AG04449 (cell line): ENCODE results near the gene NAGPA.
A peak's percentile ranks its signal among the peaks of the same experiment; 100 is the strongest.

Experiments
- CTCF ChIA-PET: fragments of 350-600 bp; formaldehyde crosslinking; extraction: SDS; loops from one replicate; lab custom pipeline; 2021; ENCODE audit warnings: antibody characterized with exemption; lab: Yijun Ruan, JAX
- POLR2A ChIA-PET: fragments of 400-600, 350-600 bp; formaldehyde crosslinking; extraction: SDS; loops from one replicate; lab custom pipeline; 2020; ENCODE audit warnings: antibody characterized with exemption, inconsistent platforms; lab: Yijun Ruan, JAX
- DNase-seq: peaks from one replicate; pipeline ENCODE4 v3.0.0-alpha.2; 2010; ENCODE audit warnings: low read depth, low spot score
- H3K4me3 ChIP-seq: 2 replicates; pipeline ENCODE4 v1.5.1; 2011; ENCODE audit warnings: low read depth, mild to moderate bottlenecking, control low read depth, low read length
- CTCF ChIP-seq: IDR thresholded peaks from one replicate; pipeline ENCODE4 v1.5.1; 2011; ENCODE audit warnings: mild to moderate bottlenecking, moderate library complexity, low read length, control low read depth, inconsistent platforms; ENCODE audit not compliant: insufficient read depth; ENCODE audit errors: missing control alignments

NAGPA gene

DNA sequence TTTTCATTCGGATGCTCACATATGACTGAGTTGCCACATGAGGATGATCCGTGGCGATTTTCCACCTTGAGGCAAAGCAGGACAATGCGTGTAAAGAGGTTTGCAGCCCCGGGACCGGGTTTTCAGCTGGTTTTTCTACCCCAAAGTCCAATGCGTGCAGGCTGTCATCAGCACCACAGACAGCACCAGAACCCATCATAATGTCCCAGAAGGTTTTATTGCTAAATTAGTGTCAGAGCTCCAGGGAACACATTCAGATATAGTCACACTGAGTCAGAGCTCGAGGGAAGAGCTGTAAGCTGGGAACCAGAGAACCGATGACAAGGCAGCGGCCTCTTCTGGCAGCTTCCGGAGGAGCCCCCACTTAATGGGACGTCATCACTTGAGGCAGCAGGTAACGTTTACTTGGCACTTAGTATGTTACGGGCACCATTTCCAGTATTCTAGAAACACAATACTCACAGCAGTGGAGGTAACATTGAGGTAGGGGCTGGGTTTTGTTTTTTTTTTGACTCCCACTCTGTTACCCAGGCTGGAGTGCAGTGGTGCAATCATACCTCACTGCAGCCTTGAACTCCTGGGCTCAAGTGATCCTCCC is 8.9 kb upstream of the NAGPA start:
- CTCF ChIA-PET, result interaction anchor here (0.9 to 1.9 kb wide), 4 partner anchors 9 to 24 kb away, joined by 3 to 6 read pairs (median 4); partner anchors contain the start of gene NAGPA
- POLR2A ChIA-PET, result no interaction called here
- TF ChIP-seq CTCF, result no peak
- no peak overlapping the region for H3K4me3 ChIP-seq
- DNase-seq, result no peak

DNA sequence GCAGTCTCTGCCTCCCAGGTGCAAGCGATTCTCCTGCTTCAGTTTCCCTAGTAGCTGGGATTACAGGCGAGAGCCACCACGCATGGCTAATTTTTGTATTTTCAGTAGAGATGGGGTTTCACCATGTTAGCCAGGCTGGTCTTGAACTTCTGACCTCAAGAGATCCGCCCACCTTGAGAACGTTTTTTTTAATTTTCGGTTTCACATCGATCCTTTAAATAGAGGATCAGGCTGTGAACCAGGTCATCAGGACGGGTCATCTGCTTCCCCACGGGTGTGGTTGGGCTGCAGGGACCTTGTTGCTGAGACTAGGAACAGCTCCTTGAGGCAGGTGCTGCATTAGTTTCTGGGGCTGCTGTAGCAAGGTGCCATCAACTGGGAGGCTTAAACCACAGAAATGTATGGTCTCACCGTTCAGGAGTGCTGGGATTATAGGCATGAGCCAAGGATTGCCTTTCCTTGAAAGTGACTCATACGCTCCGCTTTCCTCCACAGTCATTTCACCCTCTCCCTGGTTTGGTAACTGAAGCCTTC is 7.9 kb upstream of the NAGPA start:
- POLR2A ChIA-PET, result no interaction called here
- no peak for TF ChIP-seq CTCF
- DNase-seq, result peak; percentile 17
- no peak overlapping the region for H3K4me3 ChIP-seq
- CTCF ChIA-PET, result interaction anchor here (1.3 to 1.9 kb wide), 2 partner anchors 8 to 23 kb away, joined by 3 to 6 read pairs; partner anchors contain the start of gene NAGPA

DNA sequence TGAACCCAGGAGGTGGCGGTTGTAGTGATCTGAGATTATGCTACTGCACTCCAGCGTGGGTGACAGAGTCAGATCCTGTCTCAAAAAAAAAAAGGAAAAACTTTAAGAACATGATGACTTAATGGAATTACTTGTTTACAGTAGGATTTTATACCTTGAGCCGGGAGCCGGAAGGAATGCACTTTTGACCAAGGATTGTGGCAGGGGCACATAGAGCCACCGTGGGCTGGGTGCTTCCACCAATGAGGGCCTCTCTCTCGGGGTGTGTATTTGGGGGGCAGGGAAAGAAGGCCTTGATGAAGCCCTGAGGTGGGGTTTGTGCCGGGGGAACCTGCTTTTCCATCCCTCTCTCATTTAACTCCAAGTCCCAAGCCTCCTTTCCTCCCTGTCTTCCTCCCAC is 6.7 kb upstream of the NAGPA start:
- ChIA-PET CTCF (no interaction called here), POLR2A (no interaction called here)
- no peak for DNase-seq
- TF ChIP-seq CTCF, result no peak
- no peak overlapping the region for H3K4me3 ChIP-seq

- POLR2A ChIA-PET, result no interaction called here
- no peak for DNase-seq
- TF ChIP-seq CTCF, result no peak
- CTCF ChIA-PET, result interaction anchor here (0.6 to 1.7 kb wide), 2 partner anchors 12 to 21 kb away, joined by 4 to 5 read pairs; no protein-coding TSS in a partner anchor
- no peak overlapping the region for H3K4me3 ChIP-seq
Observed at GRCh38 chr16:5036228-5037156, 2.8 kb upstream of the NAGPA start.

DNA sequence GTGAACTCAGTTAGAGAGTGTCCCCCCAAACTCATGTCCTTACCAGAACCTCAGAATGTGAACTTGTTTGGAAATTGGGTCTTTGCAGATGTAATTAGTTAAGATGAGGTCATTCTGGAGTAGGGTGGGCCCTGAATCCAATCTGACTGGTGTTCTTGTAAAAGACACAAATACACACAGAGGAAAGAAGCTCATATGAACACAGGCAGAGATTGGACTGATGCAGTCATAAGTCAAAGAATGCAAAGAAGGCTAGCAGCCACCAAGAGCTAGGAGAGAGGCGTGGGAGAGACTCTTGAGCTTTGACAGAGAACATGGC is 2.1 kb upstream of the NAGPA start:
- TF ChIP-seq CTCF, result no peak
- POLR2A ChIA-PET, result no interaction called here
- no peak for DNase-seq
- H3K4me3 ChIP-seq, result no peak overlapping the region
- CTCF ChIA-PET, result interaction anchor here (1.7 kb wide), 1 partner anchor 11 kb away, joined by 5 read pairs; no protein-coding TSS in a partner anchor

DNA sequence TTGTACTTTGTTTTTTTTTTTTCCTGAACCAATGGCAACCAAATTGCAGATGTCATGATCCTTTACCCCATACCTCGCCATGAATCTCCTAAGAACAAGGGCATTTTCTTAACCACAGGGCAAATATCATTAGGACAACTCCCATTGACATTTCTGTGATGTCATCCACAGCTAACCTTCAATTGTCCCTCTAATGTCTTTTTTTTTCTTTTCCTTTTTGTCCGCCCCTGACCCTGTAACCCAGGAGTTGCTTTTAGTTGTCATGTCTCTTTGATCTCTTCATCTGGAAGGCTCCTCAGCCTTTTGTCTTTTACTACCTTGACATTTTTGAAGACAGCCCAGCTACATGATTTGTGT is 410 bp upstream of the NAGPA start:
- H3K4me3 ChIP-seq, result peak overlapping the region; percentile 85
- ChIA-PET CTCF (interaction anchor here (1.8 kb wide), 1 partner anchor 8 kb away, joined by 6 read pairs; no protein-coding TSS in a partner anchor), POLR2A (no interaction called here)
- DNase-seq, result no peak
- no peak for TF ChIP-seq CTCF
